ENCODE measurements around the gene ITPKB.
"Not testable (repeated sequence)": the region's sequence is repeated elsewhere in the genome, so short reads cannot be mapped to it uniquely, and the experiment has no call there.

The ITPKB gene

GRCh38 chr1:226615876-226616275 is 123.2 kb downstream of the ITPKB start:
- H3K9me3 Mint-ChIP-seq: no peaks in the 10 kb centered on the region
- no peak for DNase-seq
- no peaks in the 10 kb centered on the region for H3K27me3 Mint-ChIP-seq
- H3K4me1 Mint-ChIP-seq (ENCODE audit: low read depth): no peaks in the 10 kb centered on the region
- H3K27ac Mint-ChIP-seq: no peak overlapping the region
- no peak overlapping the region for H3K4me3 Mint-ChIP-seq
- no peaks in the 10 kb centered on the region for H3K36me3 Mint-ChIP-seq (ENCODE audit: low read depth)

GRCh38 chr1:226611980-226612379 is 127.1 kb downstream of the ITPKB start:
- H3K27ac Mint-ChIP-seq; H3K4me1 Mint-ChIP-seq (ENCODE audit: low read depth); H3K36me3 Mint-ChIP-seq (ENCODE audit: low read depth); H3K4me3 Mint-ChIP-seq; H3K27me3 Mint-ChIP-seq; DNase-seq; H3K9me3 Mint-ChIP-seq: not testable (repeated sequence)

- Mint-ChIP-seq H3K27ac (no peak overlapping the region), H3K9me3 (no peaks in the 10 kb centered on the region), H3K4me3 (no peak overlapping the region), H3K27me3 (no peaks in the 10 kb centered on the region), H3K4me1 (ENCODE audit: low read depth) (no peaks in the 10 kb centered on the region), H3K36me3 (ENCODE audit: low read depth) (no peaks in the 10 kb centered on the region)
- no peak for DNase-seq
These were observed 127.8 kb downstream of the ITPKB start for GRCh38 chr1:226611301-226611700.

GRCh38 chr1:226610671-226611070 is 128.4 kb downstream of the ITPKB start:
- Mint-ChIP-seq H3K36me3 (ENCODE audit: low read depth) (no peaks in the 10 kb centered on the region), H3K4me3 (no peak overlapping the region), H3K4me1 (ENCODE audit: low read depth) (no peaks in the 10 kb centered on the region), H3K9me3 (no peaks in the 10 kb centered on the region), H3K27ac (no peak overlapping the region), H3K27me3 (no peaks in the 10 kb centered on the region)
- DNase-seq: no peak

GRCh38 chr1:226609836-226610455 is 129.1 kb downstream of the ITPKB start:
- Mint-ChIP-seq H3K4me3 (no peak overlapping the region), H3K9me3 (no peaks in the 10 kb centered on the region), H3K27ac (no peak overlapping the region), H3K4me1 (ENCODE audit: low read depth) (no peaks in the 10 kb centered on the region), H3K27me3 (no peaks in the 10 kb centered on the region), H3K36me3 (ENCODE audit: low read depth) (no peaks in the 10 kb centered on the region)
- DNase-seq: no peak

GRCh38 chr1:226608699-226609505 is 130.2 kb downstream of the ITPKB start:
- Mint-ChIP-seq H3K4me3 (no peak overlapping the region), H3K4me1 (ENCODE audit: low read depth) (no peaks in the 10 kb centered on the region)

GRCh38 chr1:226607821-226608220 is 131.3 kb downstream of the ITPKB start:
- DNase-seq: no peak
- H3K27me3 Mint-ChIP-seq: no peaks in the 10 kb centered on the region
- H3K36me3 Mint-ChIP-seq (ENCODE audit: low read depth): no peaks in the 10 kb centered on the region
- H3K27ac Mint-ChIP-seq: no peak overlapping the region
- H3K4me1 Mint-ChIP-seq (ENCODE audit: low read depth): no peaks in the 10 kb centered on the region
- no peak overlapping the region for H3K4me3 Mint-ChIP-seq
- no peaks in the 10 kb centered on the region for H3K9me3 Mint-ChIP-seq

More at GRCh38 chr1:226608699-226609505, 130.2 kb downstream of the ITPKB start:
- Mint-ChIP-seq H3K36me3 (ENCODE audit: low read depth) (no peaks in the 10 kb centered on the region), H3K9me3 (no peaks in the 10 kb centered on the region), H3K27me3 (no peaks in the 10 kb centered on the region), H3K27ac (no peak overlapping the region)
- DNase-seq: peak; percentile 74

- no peaks in the 10 kb centered on the region for H3K36me3 Mint-ChIP-seq (ENCODE audit: low read depth)
- H3K4me1 Mint-ChIP-seq (ENCODE audit: low read depth): no peaks in the 10 kb centered on the region
- no peaks in the 10 kb centered on the region for H3K27me3 Mint-ChIP-seq
- no peaks in the 10 kb centered on the region for H3K9me3 Mint-ChIP-seq
- H3K4me3 Mint-ChIP-seq: no peak overlapping the region
- DNase-seq: no peak
- no peak overlapping the region for H3K27ac Mint-ChIP-seq
These were observed 131.8 kb downstream of the ITPKB start for GRCh38 chr1:226607268-226607660.

- H3K4me3 Mint-ChIP-seq: no peak overlapping the region
- H3K27me3 Mint-ChIP-seq: no peaks in the 10 kb centered on the region
- H3K36me3 Mint-ChIP-seq (ENCODE audit: low read depth): no peaks in the 10 kb centered on the region
- H3K27ac Mint-ChIP-seq: no peak overlapping the region
- H3K9me3 Mint-ChIP-seq: no peaks in the 10 kb centered on the region
- H3K4me1 Mint-ChIP-seq (ENCODE audit: low read depth): no peaks in the 10 kb centered on the region
- DNase-seq: no peak
These were observed 132.5 kb downstream of the ITPKB start for GRCh38 chr1:226606311-226607267.

- no peaks in the 10 kb centered on the region for H3K36me3 Mint-ChIP-seq (ENCODE audit: low read depth)
- no peak for DNase-seq
- H3K4me3 Mint-ChIP-seq: no peak overlapping the region
- no peaks in the 10 kb centered on the region for H3K27me3 Mint-ChIP-seq
- no peak overlapping the region for H3K27ac Mint-ChIP-seq
- no peaks in the 10 kb centered on the region for H3K9me3 Mint-ChIP-seq
- H3K4me1 Mint-ChIP-seq (ENCODE audit: low read depth): no peaks in the 10 kb centered on the region
These were observed 133.6 kb downstream of the ITPKB start for GRCh38 chr1:226605318-226605950.

GRCh38 chr1:226604560-226605317 is 134.3 kb downstream of the ITPKB start:
- H3K36me3 Mint-ChIP-seq (ENCODE audit: low read depth): no peaks in the 10 kb centered on the region
- H3K4me3 Mint-ChIP-seq: no peak overlapping the region
- no peaks in the 10 kb centered on the region for H3K9me3 Mint-ChIP-seq
- H3K4me1 Mint-ChIP-seq (ENCODE audit: low read depth): no peaks in the 10 kb centered on the region
- no peak overlapping the region for H3K27ac Mint-ChIP-seq
- H3K27me3 Mint-ChIP-seq: no peaks in the 10 kb centered on the region
- no peak for DNase-seq

- Mint-ChIP-seq H3K4me3 (no peak overlapping the region), H3K9me3 (no peaks in the 10 kb centered on the region), H3K36me3 (ENCODE audit: low read depth) (no peaks in the 10 kb centered on the region), H3K27me3 (no peaks in the 10 kb centered on the region), H3K4me1 (ENCODE audit: low read depth) (no peaks in the 10 kb centered on the region), H3K27ac (no peak overlapping the region)
- no peak for DNase-seq
These were observed 135.1 kb downstream of the ITPKB start for GRCh38 chr1:226603858-226604559.
